Neural progenitor cell (in vitro differentiated cells): ENCODE results near the gene DHRS9.

Experiments
- CTCF ChIP-seq: fragments of 200-600 bp; sonication (generic); IDR thresholded peaks from 2 replicates; pipeline ENCODE4 v1.5.1; 2017; ENCODE audit warnings: antibody characterized with exemption, mild to moderate bottlenecking
- EZH2 ChIP-seq: fragments of 200-600 bp; sonication (generic); IDR thresholded peaks from 2 replicates; pipeline ENCODE4 v1.6.1; 2017; ENCODE audit warnings: antibody characterized with exemption, mild to moderate bottlenecking, moderate library complexity
- EZH2phosphoT487 ChIP-seq: fragments of 200-600 bp; sonication (generic); IDR thresholded peaks from 2 replicates; pipeline ENCODE4 v1.6.1; 2017; ENCODE audit warnings: antibody characterized with exemption

- TF ChIP-seq CTCF (no peak), EZH2phosphoT487 (no peak), EZH2 (no peak)
Measured at GRCh38 chr2:169107645-169108044, 38.3 kb downstream of the DHRS9 start.
